Ecto neural progenitor cell (in vitro differentiated cells): ENCODE measurements around the gene GAS5.

Experiments
- DNase-seq: peaks from one replicate; pipeline ENCODE4 v3.0.0-alpha.2; 2018; ENCODE audit warnings: low spot score

Gene GAS5

DNA sequence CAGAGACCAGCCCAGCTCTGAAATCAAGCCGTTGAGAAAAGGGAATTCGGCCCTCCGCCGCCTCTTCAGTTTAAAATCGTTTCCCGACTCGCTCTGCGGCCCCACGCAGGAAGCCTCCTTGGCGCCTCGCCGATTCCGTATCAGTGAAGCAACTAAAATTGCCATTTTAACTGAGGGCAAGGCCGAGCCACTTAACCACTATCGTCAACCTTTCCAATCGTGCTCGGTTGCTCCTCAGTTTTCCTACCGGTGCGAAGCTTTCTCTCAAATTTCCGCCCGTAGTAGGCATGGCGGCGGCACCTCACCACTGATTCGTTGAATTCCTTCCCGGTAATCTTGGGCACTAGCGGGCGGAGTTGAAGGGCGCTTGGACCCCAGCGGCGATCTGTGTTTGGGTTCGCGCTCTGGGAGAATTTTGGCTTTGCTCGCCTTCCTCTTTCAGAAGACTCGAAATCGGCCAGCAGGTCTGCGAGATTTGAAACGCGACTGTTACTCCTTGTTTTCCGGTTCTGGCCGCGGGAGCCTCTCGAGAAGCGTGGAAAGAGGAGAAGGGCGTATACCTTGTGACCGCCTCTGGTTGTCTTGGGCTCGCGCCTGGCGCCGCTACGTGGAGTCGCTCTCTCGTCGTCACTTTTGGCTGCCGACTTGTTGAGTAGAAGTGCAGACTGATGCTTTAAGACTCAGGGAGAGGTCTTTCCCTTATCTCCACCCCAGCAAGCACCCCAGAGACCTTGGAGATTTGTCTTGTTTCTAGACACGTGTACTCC lies 43.3 kb downstream of the GAS5 start, which contains the start of the genes CENPL and DARS2:
Gene CENPL, minus strand, starts transcription at position 569 of the 767 bp plus-strand sequence. CDS start 13,584 bp downstream, outside the sequence.
Gene DARS2, plus strand, starts transcription at position 359 of the 767 bp plus-strand sequence. CDS start 557 bp downstream, outside the sequence.
- DNase-seq: peak; percentile 93

DNA sequence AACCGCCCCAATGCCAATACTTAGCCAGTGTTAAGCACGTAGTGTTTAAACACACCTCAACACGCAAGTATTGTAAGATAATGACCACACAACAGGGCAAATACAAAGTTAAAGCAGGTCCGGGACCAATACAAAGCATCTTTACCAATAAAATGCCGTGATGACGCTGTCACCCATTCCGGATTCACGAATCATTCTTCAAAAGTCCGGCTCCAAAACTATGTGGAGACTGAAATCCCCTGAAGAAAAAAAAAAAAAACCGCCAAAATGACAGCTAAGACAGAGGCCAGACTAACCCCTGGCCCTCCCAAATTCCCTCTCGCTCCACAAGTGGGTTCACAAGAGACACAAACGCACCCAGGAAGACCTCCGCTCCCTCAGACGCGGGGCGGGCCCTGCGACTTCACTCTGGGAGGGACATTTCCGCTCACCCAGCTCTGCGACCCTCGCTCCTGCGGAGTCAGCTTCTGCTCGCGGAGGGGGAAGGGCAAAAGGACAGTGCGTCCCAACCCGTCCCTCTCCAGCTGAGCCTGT lies 43.9 kb downstream of the GAS5 start:
- no peak for DNase-seq

DNA sequence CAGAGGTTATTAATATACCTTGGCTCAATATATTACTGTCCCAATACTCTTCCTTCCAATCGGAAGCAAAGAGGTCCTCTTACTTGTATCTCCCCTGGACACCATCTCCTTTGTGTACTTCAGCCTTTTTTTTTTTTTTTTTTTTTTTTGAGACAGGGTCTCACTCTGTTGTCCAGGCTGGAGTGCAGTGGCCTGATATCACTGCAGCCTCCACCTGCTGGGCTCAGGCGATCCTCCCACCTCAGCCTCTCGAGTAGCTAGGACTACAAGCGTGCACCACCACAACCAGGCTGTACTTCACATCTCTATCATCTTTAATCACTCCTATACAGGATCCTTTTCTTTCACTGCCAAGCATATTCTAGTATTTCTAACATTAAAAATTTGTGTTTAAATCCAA lies 46.1 kb downstream of the GAS5 start:
- no peak for DNase-seq

DNA sequence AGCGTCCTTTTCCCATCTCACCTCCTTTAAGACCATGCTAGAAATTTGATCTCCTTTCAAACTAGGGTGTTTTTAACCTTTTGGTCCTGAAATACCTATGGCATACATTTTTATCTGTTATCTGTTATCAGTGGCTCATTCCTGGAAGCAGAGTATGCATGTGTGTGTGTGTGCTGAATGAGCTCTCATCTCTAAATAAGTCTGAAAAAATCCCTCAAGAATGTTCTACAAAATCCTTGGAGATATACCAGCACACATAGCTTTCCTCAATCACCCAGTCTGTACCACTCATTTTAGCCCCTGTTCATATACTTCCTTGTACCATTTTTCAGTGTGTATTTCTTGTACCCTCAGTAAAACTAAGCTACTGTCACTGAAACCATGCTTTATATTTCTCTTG lies 49.3 kb downstream of the GAS5 start:
- DNase-seq: no peak
